ENCODE measurements around the gene BICD2. TPM values are rescaled to one million over a fixed set of nuclear protein-coding genes. Genes with fewer than 3 reads are reported as not detected.

BICD2 gene
- total and polyA plus RNA-seq, 9 of the 15 experiments (the other 6 are each of a cell fraction or from before 2014, with no cell fraction given), result 3.6 to 23.4 (median 11.8) TPM

GRCh38 chr9:92710368-92710767 is 54.3 kb downstream of the BICD2 start:
- Histone ChIP-seq H3K9me1 (ENCODE audit: control insufficient read depth, insufficient read depth, low read length) (no peaks in the 10 kb centered on the region), H3K9ac (ENCODE audit: insufficient read depth in 1 of 2, low read depth in 2 of 2, low read length in 2 of 2) (no peak overlapping the region), H2AFZ (ENCODE audit: low read depth, low read length) (no peak overlapping the region), H3K36me3 (ENCODE audit: control insufficient read depth, insufficient read depth, low read length) (peaks cover 49% of the 10 kb centered on the region; the same call in 2 of the 3 replicates), H4K20me1 (replicated peaks; ENCODE audit: control insufficient read depth, insufficient read depth, low read length) (0 out of 2 replicates have a peak, but pooled peaks cover under 1% of the 10 kb centered on the region), H3K4me3 (no peak overlapping the region), H3K27ac (ENCODE audit: extremely low read depth, low read depth, low read length) (no peak overlapping the region), H3K4me1 (replicated peaks in 1 of 2; ENCODE audit: control insufficient read depth in 2 of 2, insufficient read depth in 2 of 2, low read length in 2 of 2) (peaks cover 0 to 5% of the 10 kb centered on the region in 2 experiments; a peak in 2 of 5 replicates), H3K27me3 (ENCODE audit: control insufficient read depth in 2 of 2, insufficient read depth in 2 of 2, low read length in 2 of 2) (no peaks in the 10 kb centered on the region), H3K79me2 (ENCODE audit: control insufficient read depth, insufficient read depth, low read length) (no peaks in the 10 kb centered on the region; the same call in 2 of the 3 replicates), H3K4me2 (ENCODE audit: insufficient read depth, low read length) (no peak overlapping the region), H3K9me3 (replicated peaks; ENCODE audit: control insufficient read depth, insufficient read depth, low read depth, low read length) (no peaks in the 10 kb centered on the region)
- peak in 1 of 4 experiments; percentile 4 for DNase-seq (ENCODE audit: extremely low read depth in 1 of 4, low spot score in 3 of 4)
- in situ Hi-C loops (cut with MboI) (loop anchor here (10.0 kb wide), 1 partner anchor 74 kb away; no protein-coding TSS in a partner anchor), intact Hi-C loops (cut with micrococcal nuclease) (no loop called here)
- ChIA-PET POLR2A (no interaction called here), CTCF (ENCODE audit: low intra/inter-chr PET ratio) (no interaction called here)
- BruUV-seq (replicated peaks), result no TSS peak
- ATAC-seq, result no peak
- WGBS (ENCODE audit: insufficient coverage, low coverage, missing lambda C conversion rate), result 72% methylated on average over 3 of the region's 3 CpGs
- FAIRE-seq, result no peak
- no peak for TF ChIP-seq ARID1B (IDR thresholded peaks at IDR 0.05)
- TF ChIP-seq STAT6 (CRISPR knock-in tag; IDR thresholded peaks at IDR 0.05), result no peak
- no peak for TF ChIP-seq NR3C1 (CRISPR knock-in tag; IDR thresholded peaks at IDR 0.05)
- no peak for TF ChIP-seq BCLAF1 (IDR thresholded peaks at IDR 0.05; ENCODE audit: borderline replicate concordance in 1 of 2, control insufficient read depth in 1 of 2, low read depth in 2 of 2, low read length in 1 of 2)
- TF ChIP-seq NFYB (IDR thresholded peaks at IDR 0.05; ENCODE audit: extremely low read depth, insufficient read length), result no peak
- no peak for TF ChIP-seq POU5F1 (IDR thresholded peaks at IDR 0.05; ENCODE audit: borderline replicate concordance, low read depth, low read length, partially characterized antibody)
- no peak for TF ChIP-seq PHF20 (IDR thresholded peaks at IDR 0.05; ENCODE audit: partially characterized antibody)
- TF ChIP-seq NELFE (IDR thresholded peaks at IDR 0.05; ENCODE audit: insufficient read depth, insufficient read length), result no peak
- no peak for TF ChIP-seq POLR2G (IDR thresholded peaks at IDR 0.05; ENCODE audit: low read depth, low read length)
- TF ChIP-seq ZNF347 (CRISPR knock-in tag; IDR thresholded peaks at IDR 0.05; ENCODE audit: low read depth), result no peak
- no peak for TF ChIP-seq NFATC3 (IDR thresholded peaks at IDR 0.05)
- TF ChIP-seq ZBTB49 (CRISPR knock-in tag; IDR thresholded peaks at IDR 0.05; ENCODE audit: borderline replicate concordance), result no peak
- TF ChIP-seq E2F3 (CRISPR knock-in tag; IDR thresholded peaks at IDR 0.05), result no peak
